HCT116 (cell line): ENCODE results near the gene NIT2. TPM values are rescaled to one million over a fixed set of nuclear protein-coding genes. Genes with fewer than 3 reads are reported as not detected.

ENCODE experiments used
- ATAC-seq: fragments of 200-7000 bp; cut with Tn5 transposase; 2 replicates; pipeline ENCODE4 v1.9.1; 2020; ENCODE audit warnings: mild to moderate bottlenecking, moderate library complexity
- BruUV-seq: library from RNA; stranded (reverse); fragments of 400-500 nt; replicated peaks from 2 replicates; lab custom pipeline; 2021; lab: Mats Ljungman, UMichigan
- CTCF ChIA-PET: fragments of 300-600 bp; sonication (Branson Sonifier 250); formaldehyde crosslinking; loops from one replicate; lab custom pipeline; 2021; ENCODE audit warnings: antibody characterized with exemption; lab: Charles Lee
- POLR2A ChIA-PET: fragments of 300-600, 350-600 bp; sonication (Branson Sonifier 250); formaldehyde crosslinking; loops from one replicate; lab custom pipeline; 2021; ENCODE audit warnings: antibody characterized with exemption; lab: Charles Lee
- RAD21 ChIA-PET, 2 experiments: fragments of 300-600 bp; sonication (Branson Sonifier 250); formaldehyde crosslinking; loops; one replicate each; lab custom pipeline; 2023; ENCODE audit warnings: low total read pairs in 2 of 2; ENCODE audit not compliant: uncharacterized antibody in 2 of 2, unreplicated experiment in 2 of 2, low non-redundant PET in 1 of 2; lab: Charles Lee
- DNase-seq: peaks from one replicate; pipeline ENCODE4 v3.0.0-alpha.2; 2010; ENCODE audit warnings: low read depth, low spot score
- H2AFZ ChIP-seq: fragments of 200-600 bp; shearing (Covaris generic), sonication (generic); 2 replicates; pipeline ENCODE4 v1.6.1; 2017; ENCODE audit warnings: low read depth, mixed run types, mixed read lengths, antibody characterized with exemption, low read length; ENCODE audit not compliant: poor library complexity, severe bottlenecking
- H3K27ac ChIP-seq: 2 replicates; pipeline ENCODE4 v1.5.1; 2012; ENCODE audit warnings: low read depth, low read length
- H3K27me3 ChIP-seq: fragments of 200-600 bp; sonication (generic); 2 replicates; pipeline ENCODE4 v1.6.1; 2016; ENCODE audit warnings: mixed run types, low read length, mixed read lengths; ENCODE audit not compliant: insufficient read depth
- H3K36me3 ChIP-seq, 2 experiments: fragments of 200-500 bp in 1 of 2; fragments of 200-600 bp in 1 of 2; sonication (Bioruptor generic) in 1 of 2; sonication (generic) in 1 of 2; 2 replicates each; pipeline versions ENCODE4 v1.5.1 to v1.6.1; 2014 to 2016; ENCODE audit warnings: low read length in 2 of 2, inconsistent platforms in 1 of 2, mixed read lengths in 1 of 2, mixed run types in 1 of 2; ENCODE audit not compliant: insufficient read depth in 2 of 2, control insufficient read depth in 1 of 2
- H3K4me1 ChIP-seq, 2 experiments: fragments of 200-600 bp in 1 of 2; sonication (generic) in 1 of 2; 2 replicates each; pipeline versions ENCODE4 v1.5.1 to v1.6.1; 2012 to 2017; ENCODE audit warnings: low read length in 2 of 2, inconsistent platforms in 1 of 2, mild to moderate bottlenecking in 1 of 2, mixed read lengths in 1 of 2, mixed run types in 1 of 2, moderate library complexity in 1 of 2; ENCODE audit not compliant: insufficient read depth in 2 of 2, control insufficient read depth in 1 of 2
- H3K4me2 ChIP-seq: fragments of 200-600 bp; sonication (generic); 2 replicates; pipeline ENCODE4 v1.6.1; 2017; ENCODE audit warnings: mixed run types, low read length, mixed read lengths
- H3K4me3 ChIP-seq, 2 experiments: fragments of 200-600 bp in 1 of 2; sonication (generic) in 1 of 2; replicated peaks in 1 of 2; 2 replicates each; pipeline ENCODE4 v1.5.1; 2011 to 2016; ENCODE audit warnings: low read length in 2 of 2, control low read depth in 1 of 2, low read depth in 1 of 2, mild to moderate bottlenecking in 1 of 2, mixed read lengths in 1 of 2, mixed run types in 1 of 2
- H3K79me2 ChIP-seq: fragments of 200-600 bp; sonication (generic); 2 replicates; pipeline ENCODE4 v1.6.1; 2017; ENCODE audit warnings: mild to moderate bottlenecking, mixed run types, low read length, moderate library complexity, mixed read lengths; ENCODE audit not compliant: insufficient read depth
- H3K9ac ChIP-seq: fragments of 200-600 bp; sonication (generic); 2 replicates; pipeline ENCODE4 v1.6.1; 2016; ENCODE audit warnings: low read length, mixed read lengths
- H3K9me2 ChIP-seq: fragments of 200-600 bp; sonication (generic), shearing (Covaris generic); 2 replicates; pipeline ENCODE4 v1.6.1; 2017; ENCODE audit warnings: mixed run types, mild to moderate bottlenecking, moderate library complexity; ENCODE audit not compliant: insufficient read depth
- H3K9me3 ChIP-seq, 2 experiments: fragments of 200-500 bp in 1 of 2; fragments of 200-600 bp in 1 of 2; sonication (Bioruptor generic) in 1 of 2; sonication (generic) in 1 of 2; 2 replicates each; pipeline ENCODE4 v1.6.1; 2014 to 2017; ENCODE audit warnings: low read length in 2 of 2, mixed read lengths in 2 of 2, inconsistent platforms in 1 of 2, low read depth in 1 of 2, mild to moderate bottlenecking in 1 of 2, mixed run types in 1 of 2, moderate library complexity in 1 of 2; ENCODE audit not compliant: control insufficient read depth in 1 of 2, insufficient read depth in 1 of 2
- H4K20me1 ChIP-seq: fragments of 200-600 bp; sonication (generic), shearing (Covaris generic); 2 replicates; pipeline ENCODE4 v1.6.1; 2017; ENCODE audit warnings: mixed run types, mild to moderate bottlenecking, moderate library complexity; ENCODE audit not compliant: insufficient read depth
- ATF3 ChIP-seq: IDR thresholded peaks from 2 replicates; pipeline ENCODE4 v1.6.1; 2012
- CEBPB ChIP-seq: IDR thresholded peaks from 2 replicates; pipeline ENCODE4 v1.6.1; 2012; ENCODE audit warnings: low read depth
- CTCF ChIP-seq, 3 experiments: fragments of 200-600 bp in 1 of 3; sonication (generic) in 1 of 3; IDR thresholded peaks in 2 of 3; conservative IDR thresholded peaks in 1 of 3; 2 replicates each; pipeline ENCODE4 v1.5.1; 2012 to 2017; ENCODE audit warnings: low read depth in 2 of 3, low read length in 2 of 3, antibody characterized with exemption in 1 of 3, borderline replicate concordance in 1 of 3, control low read depth in 1 of 3, mild to moderate bottlenecking in 1 of 3, mixed read lengths in 1 of 3, mixed run types in 1 of 3, moderate library complexity in 1 of 3; ENCODE audit not compliant: insufficient read depth in 1 of 3
- EGR1 ChIP-seq: IDR thresholded peaks from 2 replicates; pipeline ENCODE4 v1.6.1; 2012; ENCODE audit warnings: low read depth
- ELF1 ChIP-seq: IDR thresholded peaks from 2 replicates; pipeline ENCODE4 v1.6.1; 2012; ENCODE audit warnings: low read depth, borderline replicate concordance
- EZH2 ChIP-seq: fragments of 200-600 bp; sonication (generic); IDR thresholded peaks from 2 replicates; pipeline ENCODE4 v1.6.1; 2017; ENCODE audit warnings: antibody characterized with exemption, mixed run types
- EZH2phosphoT487 ChIP-seq: fragments of 200-600 bp; IDR thresholded peaks from 2 replicates; pipeline ENCODE4 v1.6.1; 2018; ENCODE audit warnings: antibody characterized with exemption, borderline replicate concordance
- FOSL1 ChIP-seq: IDR thresholded peaks from 2 replicates; pipeline ENCODE4 v1.6.1; 2012; ENCODE audit warnings: low read depth
- MAX ChIP-seq: IDR thresholded peaks from 2 replicates; pipeline ENCODE4 v1.6.1; 2012
- POLR2A ChIP-seq: IDR thresholded peaks from 2 replicates; pipeline ENCODE4 v1.7.0; 2011; ENCODE audit warnings: borderline replicate concordance; ENCODE audit not compliant: insufficient read depth, insufficient read length; ENCODE audit errors: extremely low read depth
- POLR2AphosphoS5 ChIP-seq: IDR thresholded peaks from 2 replicates; pipeline ENCODE4 v1.6.1; 2011; ENCODE audit warnings: mild to moderate bottlenecking, low read depth, low read length, moderate library complexity
- RAD21 ChIP-seq: IDR thresholded peaks from 2 replicates; pipeline ENCODE4 v1.6.1; 2012; ENCODE audit warnings: low read depth, mild to moderate bottlenecking
- SIN3A ChIP-seq: IDR thresholded peaks from 2 replicates; pipeline ENCODE4 v1.6.1; 2012; ENCODE audit warnings: low read depth
- SP1 ChIP-seq: IDR thresholded peaks from 2 replicates; pipeline ENCODE4 v1.6.1; 2012; ENCODE audit warnings: low read depth
- TCF7L2 ChIP-seq: IDR thresholded peaks from 2 replicates; pipeline ENCODE4 v1.7.0; 2011; ENCODE audit warnings: borderline replicate concordance, inconsistent platforms; ENCODE audit not compliant: insufficient read depth, insufficient read length; ENCODE audit errors: extremely low read depth
- YY1 ChIP-seq: IDR thresholded peaks from 2 replicates; pipeline ENCODE4 v1.6.1; 2011; ENCODE audit warnings: low read length, low read depth, moderate library complexity, mild to moderate bottlenecking; ENCODE audit not compliant: insufficient replicate concordance; ENCODE audit errors: extremely low read depth
- ZBTB33 ChIP-seq: IDR thresholded peaks from 2 replicates; pipeline ENCODE4 v1.6.1; 2011; ENCODE audit warnings: mild to moderate bottlenecking, low read length, moderate library complexity; ENCODE audit not compliant: insufficient replicate concordance; ENCODE audit errors: extremely low read depth
- ZFX ChIP-seq: fragments of 450-650 bp; IDR thresholded peaks from 2 replicates; pipeline ENCODE4 v1.6.1; 2017
- intact Hi-C: fragments of 100-400 bp; cut with micrococcal nuclease; formaldehyde crosslinking; loops from 2 replicates; pipeline ENCODE4 v1.10.0; 2022
- total RNA-seq: library from RNA; stranded (reverse); gene quantifications from one replicate; pipeline ENCODE4 v1.2.1, GENCODE V29; 2021; ENCODE audit not compliant: unreplicated experiment

Gene NIT2
- total RNA-seq, 1 experiment from 2014 or later, result 44.7 TPM

- no peak for TF ChIP-seq CTCF (IDR thresholded peaks at IDR 0.05 in 2 of 3, conservative IDR thresholded peaks at IDR 0.05 in 1 of 3; ENCODE audit: borderline replicate concordance in 1 of 3, insufficient read depth in 1 of 3, low read depth in 2 of 3, low read length in 2 of 3)
- TF ChIP-seq, all 23 proteins: peak for 0
Observed at GRCh38 chr3:100299016-100299415, 35.5 kb upstream of the NIT2 start (continued).

- no peak for TF ChIP-seq POLR2AphosphoS5
- no peak for TF ChIP-seq CEBPB
- TF ChIP-seq POLR2A, result no peak
- no peak for TF ChIP-seq TCF7L2
- TF ChIP-seq FOSL1, result no peak
- TF ChIP-seq CTCF (IDR thresholded peaks at IDR 0.05 in 2 of 3, conservative IDR thresholded peaks at IDR 0.05 in 1 of 3; ENCODE audit: borderline replicate concordance in 1 of 3, insufficient read depth in 1 of 3, low read depth in 2 of 3, low read length in 2 of 3), result no peak
- TF ChIP-seq YY1, result no peak
- TF ChIP-seq MAX, result no peak
- no peak for TF ChIP-seq ELF1
- TF ChIP-seq RAD21, result no peak
- TF ChIP-seq ZBTB33, result no peak
- TF ChIP-seq EZH2phosphoT487, result no peak
- TF ChIP-seq ZFX, result no peak
- TF ChIP-seq EZH2, result no peak
- TF ChIP-seq SP1, result no peak
- no peak for TF ChIP-seq EGR1
- TF ChIP-seq SIN3A, result no peak
- TF ChIP-seq ATF3, result no peak
Observed at GRCh38 chr3:100306695-100307094, 27.9 kb upstream of the NIT2 start.

More at GRCh38 chr3:100306695-100307094, 27.9 kb upstream of the NIT2 start:
- Histone ChIP-seq H3K79me2 (no peaks in the 10 kb centered on the region), H3K9me2 (no peaks in the 10 kb centered on the region), H2AFZ (no peak overlapping the region), H3K4me1 (no peaks in the 10 kb centered on the region), H3K4me2 (no peak overlapping the region), H3K4me3 (no peak overlapping the region), H3K36me3 (no peaks in the 10 kb centered on the region; a peak in 1 of 4 replicates), H3K27me3 (no peaks in the 10 kb centered on the region), H3K9ac (no peak overlapping the region), H4K20me1 (no peaks in the 10 kb centered on the region; the same call in 1 of the 2 replicates), H3K27ac (no peak overlapping the region), H3K9me3 (no peaks in the 10 kb centered on the region)
- CTCF ChIA-PET, result interaction anchor here (1.1 kb wide), 1 partner anchor 475 kb away, joined by 3 read pairs; no protein-coding TSS in a partner anchor
- BruUV-seq, result no TSS peak
- RAD21 ChIA-PET, result no interaction called here
- POLR2A ChIA-PET, result no interaction called here
- DNase-seq (no peak), ATAC-seq (no peak)
- intact Hi-C loops, result no loop called here
